GM18507 (cell line): ENCODE measurements around the gene DYNLL2.

Source experiments
- DNase-seq: peaks from one replicate; pipeline ENCODE4 v3.0.0; 2011; ENCODE audit warnings: low read depth; ENCODE audit not compliant: insufficient read length; ENCODE audit errors: extremely low spot score
- FAIRE-seq: peaks from 2 replicates; lab custom pipeline; 2011; peaks lifted over from hg19 to GRCh38; lab: Jason Lieb, UNC

The DYNLL2 gene

GRCh38 chr17:58144801-58145200 lies 61.6 kb downstream of the DYNLL2 start:
- FAIRE-seq (no peak), DNase-seq (no peak)
